ENCODE measurements around the gene CES5A.
A peak's percentile ranks its signal among the peaks of the same experiment; 100 is the strongest.

DNA sequence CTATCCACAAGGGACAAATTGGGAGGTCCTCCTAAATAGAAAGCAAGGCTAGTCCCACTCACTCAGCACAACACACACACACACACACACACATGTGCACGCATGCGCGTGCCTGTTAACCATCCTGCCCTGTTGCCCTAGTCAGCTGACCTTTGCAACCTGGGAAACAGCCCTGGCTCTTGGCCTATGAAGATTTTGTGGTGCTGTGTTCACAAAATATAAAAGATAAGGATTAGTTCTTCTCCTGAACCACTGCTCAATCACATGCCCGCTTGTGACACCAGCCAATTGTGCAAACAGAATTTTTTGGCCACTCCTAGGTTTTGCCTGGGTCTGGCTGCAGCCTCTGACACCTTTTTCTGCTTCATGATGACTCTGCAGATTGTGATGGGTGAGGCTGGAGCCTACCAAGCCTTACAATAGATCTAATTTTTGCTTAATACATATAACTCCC, 39.0 kb downstream of the CES5A start:
- TF ChIP-seq CEBPB (IDR thresholded peaks at IDR 0.05) (0 out of 4 replicates have a peak, but pooled peaks of 1 of the 2 experiments have one; percentile 27), GATA3 (IDR thresholded peaks at IDR 0.05; ENCODE audit: borderline replicate concordance) (no peak), EP300 (IDR thresholded peaks at IDR 0.05) (no peak)
- TF ChIP-seq, protein P1, sequence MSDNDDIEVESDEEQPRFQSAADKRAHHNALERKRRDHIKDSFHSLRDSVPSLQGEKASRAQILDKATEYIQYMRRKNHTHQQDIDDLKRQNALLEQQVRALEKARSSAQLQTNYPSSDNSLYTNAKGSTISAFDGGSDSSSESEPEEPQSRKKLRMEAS (IDR thresholded peaks at IDR 0.05): no peak
- TF ChIP-seq, protein P2, sequence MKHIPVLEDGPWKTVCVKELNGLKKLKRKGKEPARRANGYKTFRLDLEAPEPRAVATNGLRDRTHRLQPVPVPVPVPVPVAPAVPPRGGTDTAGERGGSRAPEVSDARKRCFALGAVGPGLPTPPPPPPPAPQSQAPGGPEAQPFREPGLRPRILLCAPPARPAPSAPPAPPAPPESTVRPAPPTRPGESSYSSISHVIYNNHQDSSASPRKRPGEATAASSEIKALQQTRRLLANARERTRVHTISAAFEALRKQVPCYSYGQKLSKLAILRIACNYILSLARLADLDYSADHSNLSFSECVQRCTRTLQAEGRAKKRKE (CRISPR knock-in tag; IDR thresholded peaks at IDR 0.05; ENCODE audit: low read depth): no peak
- TF ChIP-seq, protein P3, sequence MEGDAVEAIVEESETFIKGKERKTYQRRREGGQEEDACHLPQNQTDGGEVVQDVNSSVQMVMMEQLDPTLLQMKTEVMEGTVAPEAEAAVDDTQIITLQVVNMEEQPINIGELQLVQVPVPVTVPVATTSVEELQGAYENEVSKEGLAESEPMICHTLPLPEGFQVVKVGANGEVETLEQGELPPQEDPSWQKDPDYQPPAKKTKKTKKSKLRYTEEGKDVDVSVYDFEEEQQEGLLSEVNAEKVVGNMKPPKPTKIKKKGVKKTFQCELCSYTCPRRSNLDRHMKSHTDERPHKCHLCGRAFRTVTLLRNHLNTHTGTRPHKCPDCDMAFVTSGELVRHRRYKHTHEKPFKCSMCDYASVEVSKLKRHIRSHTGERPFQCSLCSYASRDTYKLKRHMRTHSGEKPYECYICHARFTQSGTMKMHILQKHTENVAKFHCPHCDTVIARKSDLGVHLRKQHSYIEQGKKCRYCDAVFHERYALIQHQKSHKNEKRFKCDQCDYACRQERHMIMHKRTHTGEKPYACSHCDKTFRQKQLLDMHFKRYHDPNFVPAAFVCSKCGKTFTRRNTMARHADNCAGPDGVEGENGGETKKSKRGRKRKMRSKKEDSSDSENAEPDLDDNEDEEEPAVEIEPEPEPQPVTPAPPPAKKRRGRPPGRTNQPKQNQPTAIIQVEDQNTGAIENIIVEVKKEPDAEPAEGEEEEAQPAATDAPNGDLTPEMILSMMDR (IDR thresholded peaks at IDR 0.05): no peak
- TF ChIP-seq, protein P4, sequence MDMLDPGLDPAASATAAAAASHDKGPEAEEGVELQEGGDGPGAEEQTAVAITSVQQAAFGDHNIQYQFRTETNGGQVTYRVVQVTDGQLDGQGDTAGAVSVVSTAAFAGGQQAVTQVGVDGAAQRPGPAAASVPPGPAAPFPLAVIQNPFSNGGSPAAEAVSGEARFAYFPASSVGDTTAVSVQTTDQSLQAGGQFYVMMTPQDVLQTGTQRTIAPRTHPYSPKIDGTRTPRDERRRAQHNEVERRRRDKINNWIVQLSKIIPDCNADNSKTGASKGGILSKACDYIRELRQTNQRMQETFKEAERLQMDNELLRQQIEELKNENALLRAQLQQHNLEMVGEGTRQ (IDR thresholded peaks at IDR 0.05): no peak
